NCI-H2081 treated with DMSO at 0.1 percent for 48 hours (cell line): ENCODE data around the gene PPM1B.
"Not testable (repeated sequence)": the region's sequence is repeated elsewhere in the genome, so short reads cannot be mapped to it uniquely, and the experiment has no call there.

Source experiments
- DNase-seq: peaks from one replicate; lab custom pipeline; 2025; lab: John Stamatoyannopoulos, UW

Gene PPM1B

DNA sequence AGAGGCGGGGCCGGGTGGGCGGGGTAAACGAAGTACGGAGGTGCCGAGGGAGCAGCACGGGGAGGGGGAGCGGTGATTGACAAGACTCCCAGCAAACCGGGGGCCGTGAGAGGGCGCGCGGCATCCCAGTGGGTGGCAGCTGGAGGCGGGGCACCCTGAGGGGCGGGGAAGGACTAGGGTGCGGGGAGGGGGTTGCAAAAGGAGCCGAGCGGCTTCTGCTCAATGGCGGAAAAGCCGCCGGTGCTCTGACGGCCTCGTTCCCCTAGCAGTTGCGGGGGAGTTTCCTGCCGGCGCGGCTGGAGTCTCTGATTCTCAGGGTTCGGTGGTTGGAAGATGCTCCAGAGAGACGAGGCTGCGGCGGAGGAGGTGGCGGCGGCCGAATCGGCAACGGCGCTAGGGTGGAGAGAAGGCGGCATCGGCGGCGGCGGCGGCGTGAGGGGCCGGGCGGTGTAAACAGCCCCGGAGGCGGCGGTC lies at the start of gene PPM1B:
Gene PPM1B (plus strand): TSS at position 195 of the 474 bp plus-strand sequence. CDS start 32,325 bp downstream, outside the sequence.
- DNase-seq, result no peak

DNA sequence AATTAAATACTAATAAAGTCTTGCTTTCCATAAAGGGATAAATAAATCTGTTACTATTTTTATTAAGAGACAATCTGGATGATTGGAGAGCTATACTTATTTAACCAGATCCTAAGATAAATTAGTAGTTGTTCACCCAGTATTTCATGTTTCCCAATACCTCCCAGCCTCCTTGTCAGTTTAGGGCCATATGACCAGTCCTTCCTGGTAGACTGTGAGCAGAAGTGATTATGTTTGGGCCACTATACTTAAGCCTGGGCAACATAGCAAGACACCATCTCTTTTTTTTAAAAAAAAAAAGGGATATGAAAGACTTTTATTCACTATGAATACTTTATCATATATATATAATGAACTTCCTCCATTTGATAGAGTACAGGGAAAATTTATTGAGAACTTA lies 48.8 kb upstream of the PPM1B start:
- DNase-seq, result no peak

- no peak for DNase-seq
These were observed 48.2 kb upstream of the PPM1B start for GRCh38 chr2:44120428-44120827.

DNA sequence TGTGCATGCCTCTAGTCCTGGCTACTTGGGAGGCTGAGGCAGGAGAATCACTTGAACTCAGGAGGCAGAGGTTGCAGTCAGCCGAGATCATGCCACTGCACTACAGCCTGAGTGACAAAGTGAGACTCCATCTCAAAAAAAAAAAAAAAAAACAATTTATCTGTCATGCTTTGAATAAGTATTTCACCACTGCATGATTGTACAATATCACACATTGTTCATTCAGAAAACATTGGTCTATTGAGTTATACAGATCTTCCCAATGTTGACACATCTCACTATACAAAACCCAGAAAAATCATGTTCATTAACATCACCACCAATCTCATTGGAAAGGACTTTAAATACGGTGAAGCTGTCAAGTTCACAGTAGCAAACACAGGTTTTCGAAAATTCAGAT lies 46.8 kb upstream of the PPM1B start:
- no peak for DNase-seq

DNA sequence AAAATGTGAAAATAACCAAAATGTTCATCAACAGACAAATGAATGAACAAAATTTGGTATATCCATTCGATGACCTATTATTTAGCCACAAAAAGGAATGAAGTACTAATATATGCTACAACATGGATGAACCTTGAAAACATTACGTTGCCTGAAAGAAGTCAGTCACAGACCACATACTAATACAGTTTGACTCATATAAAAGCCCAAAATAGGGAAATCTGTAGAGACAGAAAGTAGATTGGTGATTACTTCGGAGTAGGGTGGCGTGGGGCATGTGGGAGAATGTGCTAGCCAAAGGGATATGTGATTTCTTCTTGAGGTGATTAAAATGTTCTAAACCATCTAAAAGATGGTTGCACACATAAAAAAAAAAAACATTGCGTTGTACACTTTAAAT lies 44.2 kb upstream of the PPM1B start:
- DNase-seq, result no peak

- DNase-seq, result no peak
These were observed 42.4 kb upstream of the PPM1B start for GRCh38 chr2:44126106-44126797.

- no peak for DNase-seq
These were observed 38.2 kb upstream of the PPM1B start for GRCh38 chr2:44130441-44130840.

- DNase-seq, result no peak
These were observed 37.5 kb upstream of the PPM1B start for GRCh38 chr2:44131177-44131576.

GRCh38 chr2:44133602-44134001 lies 35.1 kb upstream of the PPM1B start:
- not testable (repeated sequence) for DNase-seq

GRCh38 chr2:44134848-44135247 lies 33.8 kb upstream of the PPM1B start:
- no peak for DNase-seq

- DNase-seq, result no peak
These were observed 33.4 kb upstream of the PPM1B start for GRCh38 chr2:44135296-44135695.

DNA sequence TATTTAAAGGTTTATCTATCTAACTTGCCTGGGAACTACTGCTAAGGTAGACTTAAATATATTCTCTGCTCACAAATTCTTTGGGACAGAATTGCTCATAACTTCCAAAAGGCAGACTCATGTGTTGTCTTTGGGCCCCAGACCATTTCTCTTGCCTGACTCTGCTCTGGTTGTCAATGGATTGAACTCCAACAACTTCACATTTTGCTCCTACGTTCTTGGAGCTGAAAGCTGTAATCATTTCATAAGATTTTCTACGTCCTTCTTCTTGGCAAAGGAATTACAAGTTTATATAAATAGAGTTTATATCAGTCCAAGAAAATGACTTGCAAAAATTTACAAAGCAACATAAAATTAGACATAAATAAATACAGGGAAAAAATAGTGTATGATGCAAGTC lies 32.9 kb upstream of the PPM1B start:
- DNase-seq, result no peak

GRCh38 chr2:44136252-44136651 lies 32.4 kb upstream of the PPM1B start:
- no peak for DNase-seq

GRCh38 chr2:44137048-44137447 lies 31.6 kb upstream of the PPM1B start:
- no peak for DNase-seq

GRCh38 chr2:44137872-44138551 lies 30.7 kb upstream of the PPM1B start:
- DNase-seq, result no peak

- no peak for DNase-seq
These were observed 28.9 kb upstream of the PPM1B start for GRCh38 chr2:44139741-44140140.

DNA sequence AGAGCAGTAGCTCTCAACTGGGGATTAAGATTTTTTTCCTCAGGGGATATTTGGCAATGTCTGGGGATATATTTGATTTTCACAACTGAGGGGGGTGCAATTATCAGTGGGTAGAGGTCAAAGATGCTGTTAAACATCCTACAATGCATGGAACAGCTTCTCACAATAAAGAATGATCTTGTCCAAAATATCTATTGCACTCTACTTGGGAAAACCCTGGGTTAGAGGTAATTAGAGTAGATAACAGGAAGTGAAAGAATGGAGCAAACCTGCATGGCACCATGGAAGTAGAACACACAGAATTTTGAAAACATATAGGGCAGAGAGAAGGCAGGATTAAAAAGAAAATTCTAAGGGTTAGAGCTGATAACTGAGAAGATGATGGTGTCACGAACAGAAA lies 26.4 kb upstream of the PPM1B start:
- no peak for DNase-seq

- no peak for DNase-seq
These were observed 25.0 kb upstream of the PPM1B start for GRCh38 chr2:44143701-44144100.

- no peak for DNase-seq
These were observed 19.7 kb upstream of the PPM1B start for GRCh38 chr2:44148999-44149398.

DNA sequence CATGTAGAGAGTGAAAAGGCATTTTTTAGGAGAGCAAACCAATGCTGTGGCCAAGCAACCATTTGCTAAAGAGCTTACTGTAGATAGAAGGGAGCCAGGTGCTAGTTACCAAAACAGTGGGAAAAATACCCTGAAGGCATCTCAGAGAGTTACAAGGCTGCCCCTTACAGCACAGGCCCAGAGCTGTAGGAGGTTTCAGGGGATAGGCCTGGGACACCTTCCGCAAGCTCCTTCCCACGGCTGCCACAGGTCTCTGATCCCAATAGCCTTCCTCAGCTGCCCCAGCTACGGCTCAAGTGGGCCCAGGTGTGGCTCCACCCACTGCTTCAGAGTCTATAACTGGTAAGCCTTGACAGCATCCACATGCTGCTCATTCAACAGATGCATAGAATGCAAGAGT lies 18.2 kb upstream of the PPM1B start:
- no peak for DNase-seq

GRCh38 chr2:44152865-44153669 lies 15.6 kb upstream of the PPM1B start:
- no peak for DNase-seq

GRCh38 chr2:44155666-44156446 lies 12.8 kb upstream of the PPM1B start:
- no peak for DNase-seq
